ENCODE measurements around the gene STXBP6.

GRCh38 chr14:24986206-24986893, 63.6 kb downstream of the STXBP6 start:
- TF ChIP-seq POLR2AphosphoS5 (IDR thresholded peaks at IDR 0.05; ENCODE audit: borderline replicate concordance, low read depth, low read length) (no peak), EZH2 (IDR thresholded peaks at IDR 0.05) (no peak)
